Measurements from ENCODE around the gene GSX2. TPM values are rescaled to one million over a fixed set of nuclear protein-coding genes. Genes with fewer than 3 reads are reported as not detected.

GSX2 gene
- total and polyA plus RNA-seq, 2 of the 8 experiments (the other 6 are each of a cell fraction or from before 2014, with no cell fraction given), result not detected

- TF ChIP-seq RBBP5 (IDR thresholded peaks at IDR 0.05; ENCODE audit: borderline replicate concordance, low read depth, low read length), result peak; percentile 95; the same call in 1 of the 2 replicates
- TF ChIP-seq NANOG (IDR thresholded peaks at IDR 0.05; ENCODE audit: insufficient read depth, low read depth, low read length, poor library complexity, severe bottlenecking), result no peak
- TF ChIP-seq TCF12 (IDR thresholded peaks at IDR 0.05; ENCODE audit: low read depth, low read length), result no peak
- peak; percentile 77 for TF ChIP-seq PHF8 (conservative IDR thresholded peaks at IDR 0.05; ENCODE audit: low read depth, low read length)
- TF ChIP-seq HDAC6 (IDR thresholded peaks at IDR 0.05; ENCODE audit: low read depth, low read length), result no peak
- no peak for TF ChIP-seq FOSL1 (IDR thresholded peaks at IDR 0.05; ENCODE audit: insufficient read depth, low read depth, low read length)
- peak; percentile 83; the same call in 1 of the 2 replicates for TF ChIP-seq YY1 (IDR thresholded peaks at IDR 0.05; ENCODE audit: low read depth, low read length)
- peak; percentile 67 for TF ChIP-seq POLR2AphosphoS5 (IDR thresholded peaks at IDR 0.05; ENCODE audit: low read depth, low read length)
- peak; percentile 99 for TF ChIP-seq ASH2L (IDR thresholded peaks at IDR 0.05; ENCODE audit: low read length)
- no peak for TF ChIP-seq KDM1A (IDR thresholded peaks at IDR 0.05; ENCODE audit: borderline replicate concordance, low read length)
- TF ChIP-seq ZNF274 (IDR thresholded peaks at IDR 0.05; ENCODE audit: borderline replicate concordance, extremely low read depth, low read length), result no peak
- no peak for TF ChIP-seq JUN (IDR thresholded peaks at IDR 0.05; ENCODE audit: low read depth, low read length)
- no peak for TF ChIP-seq CEBPB (IDR thresholded peaks at IDR 0.05; ENCODE audit: low read depth, low read length)
- TF ChIP-seq CTCF (IDR thresholded peaks at IDR 0.05; ENCODE audit: control extremely low read depth in 1 of 3, insufficient read depth in 1 of 3, low read depth in 1 of 3, low read length in 3 of 3), result no peak
- TF ChIP-seq SP2 (IDR thresholded peaks at IDR 0.05; ENCODE audit: low read length), result no peak
- peak; percentile 84 for TF ChIP-seq EGR1 (IDR thresholded peaks at IDR 0.05; ENCODE audit: borderline replicate concordance, low read depth, low read length)
- no peak for TF ChIP-seq CHD1 (IDR thresholded peaks at IDR 0.05; ENCODE audit: low read depth, low read length)
- no peak for TF ChIP-seq SP1 (IDR thresholded peaks at IDR 0.05; ENCODE audit: low read depth, low read length)
- TF ChIP-seq EZH2 (IDR thresholded peaks at IDR 0.05; ENCODE audit: low read depth, low read length, severe bottlenecking), result no peak
Measured at GRCh38 chr4:54064317-54065111, 35.4 kb upstream of the GSX2 start, which contains the start of gene CHIC2 (continued).

Measured in H1 (cell line).